Mucosa of rectum (tissue), 2 donors: Measurements from ENCODE around the gene DYNC1H1.

Source experiments
- H3K27ac ChIP-seq, 2 donors: one replicate each; pipeline ENCODE4 v1.7.0; 2013; ENCODE audit warnings: inconsistent platforms in 2 of 2, low read depth in 2 of 2, low read length in 2 of 2
- H3K27me3 ChIP-seq, 2 donors: one replicate each; pipeline ENCODE4 v1.7.0; 2013; ENCODE audit warnings: low read length in 2 of 2; ENCODE audit not compliant: control insufficient read depth in 2 of 2, insufficient read depth in 2 of 2
- H3K36me3 ChIP-seq, 2 donors: one replicate each; pipeline ENCODE4 v1.7.0; 2013; ENCODE audit warnings: low read length in 2 of 2; ENCODE audit not compliant: control insufficient read depth in 2 of 2, insufficient read depth in 2 of 2
- H3K4me1 ChIP-seq, 2 donors: one replicate each; pipeline ENCODE4 v1.7.0; 2013; ENCODE audit warnings: low read length in 2 of 2, mild to moderate bottlenecking in 1 of 2; ENCODE audit not compliant: control insufficient read depth in 2 of 2, insufficient read depth in 2 of 2
- H3K4me3 ChIP-seq, 2 donors: one replicate each; pipeline ENCODE4 v1.7.0; 2013; ENCODE audit warnings: low read length in 2 of 2
- H3K9ac ChIP-seq, 2 donors: one replicate each; pipeline ENCODE4 v1.7.0; 2013; ENCODE audit warnings: low read length in 2 of 2, low read depth in 1 of 2, mild to moderate bottlenecking in 1 of 2
- H3K9me3 ChIP-seq, 2 donors: one replicate each; pipeline ENCODE4 v1.7.0; 2013; ENCODE audit warnings: low read length in 2 of 2; ENCODE audit not compliant: control insufficient read depth in 2 of 2
- donor health status: healthy.
- donor health status: Normal muscosa, but diverticular disease.

DYNC1H1 gene

DNA sequence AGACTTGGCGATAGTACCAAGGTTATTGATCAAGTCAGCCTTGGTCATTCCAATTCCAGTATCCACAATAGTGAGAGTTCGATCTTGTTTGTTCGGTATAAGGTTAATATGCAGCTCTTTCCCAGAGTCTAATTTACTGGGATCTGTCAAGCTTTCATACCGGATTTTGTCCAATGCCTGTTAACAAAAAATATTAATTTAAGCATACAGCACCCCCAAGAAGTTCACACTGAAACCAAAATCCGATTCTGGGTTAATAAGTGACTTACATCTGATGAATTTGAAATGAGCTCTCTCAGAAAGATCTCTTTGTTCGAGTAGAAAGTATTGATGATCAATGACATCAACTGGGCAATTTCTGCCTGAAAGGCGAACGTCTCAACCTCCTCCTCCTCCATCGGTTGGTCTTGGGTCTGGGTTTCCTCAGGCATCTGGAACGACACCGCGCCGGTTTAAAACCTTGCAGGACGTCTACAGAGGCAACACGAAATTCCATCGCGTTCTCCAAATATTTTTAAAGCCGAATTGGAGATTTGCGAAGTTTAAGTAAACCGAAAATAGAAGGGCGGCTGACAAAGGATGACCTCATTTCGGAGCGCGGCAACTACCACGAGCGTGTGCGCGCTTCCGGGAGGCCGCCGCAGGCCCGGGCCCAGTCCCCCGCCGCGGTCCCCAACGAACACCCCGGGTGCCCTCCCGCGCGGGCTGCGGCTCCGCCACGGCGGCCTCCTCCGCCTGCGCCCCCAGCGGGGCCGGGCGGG, 121.8 kb downstream of the DYNC1H1 start:
- peak overlapping the region; percentile 97 to 98 for H3K27ac ChIP-seq
- peaks cover 41 to 43% of the 10 kb centered on the region in 2 donors for H3K36me3 ChIP-seq
- peak overlapping the region; percentile 84 to 89 for H3K9ac ChIP-seq
- H3K9me3 ChIP-seq = no peaks in the 10 kb centered on the region
- H3K27me3 ChIP-seq = no peaks in the 10 kb centered on the region
- H3K4me1 ChIP-seq = peaks cover 19 to 25% of the 10 kb centered on the region in 2 donors
- H3K4me3 ChIP-seq = peak overlapping the region; percentile 79 to 81

- peak overlapping the region; percentile 84 to 89 for H3K9ac ChIP-seq
These were observed 122.3 kb downstream of the DYNC1H1 start for GRCh38 chr14:102086709-102086971.

GRCh38 chr14:102086972-102087761, 122.8 kb downstream of the DYNC1H1 start, which contains the start of gene HSP90AA1:
HSP90AA1 (minus strand) TSS chr14:102087044; CDS start chr14:102086378, 666 bp downstream.
- Histone ChIP-seq H3K36me3 (peaks cover 32 to 33% of the 10 kb centered on the region in 2 donors), H3K27ac (peak within 1 kb of the TSS; percentile 98), H3K9ac (peak within 1 kb of the TSS; percentile 95 to 97), H3K27me3 (no peaks in the 10 kb centered on the region), H3K9me3 (no peaks in the 10 kb centered on the region), H3K4me3 (peak within 1 kb of the TSS; percentile 79 to 85), H3K4me1 (peaks cover 19 to 25% of the 10 kb centered on the region in 2 donors)

More at GRCh38 chr14:102086709-102086971, 122.3 kb downstream of the DYNC1H1 start:
- peak overlapping the region; percentile 97 to 98 for H3K27ac ChIP-seq
- H3K36me3 ChIP-seq = peaks cover 36 to 38% of the 10 kb centered on the region in 2 donors
- no peaks in the 10 kb centered on the region for H3K9me3 ChIP-seq
- H3K4me1 ChIP-seq = peaks cover 19 to 25% of the 10 kb centered on the region in 2 donors
- no peaks in the 10 kb centered on the region for H3K27me3 ChIP-seq
- H3K4me3 ChIP-seq = peak overlapping the region; percentile 79 to 81

DNA sequence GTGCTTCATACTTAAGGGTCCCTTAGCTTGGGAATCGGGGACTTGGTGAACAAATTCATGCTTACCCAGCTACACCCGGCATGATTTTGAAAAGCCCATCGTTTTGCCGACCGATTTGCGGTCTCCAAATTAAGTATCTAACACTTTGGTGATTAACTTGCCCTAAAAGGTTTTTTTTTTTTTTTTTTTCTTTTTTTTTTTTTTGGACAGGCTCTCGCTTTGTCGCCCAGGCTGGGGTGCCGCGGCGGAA, 123.3 kb downstream of the DYNC1H1 start:
- Histone ChIP-seq H3K4me1 (peaks cover 19 to 25% of the 10 kb centered on the region in 2 donors), H3K9ac (peak overlapping the region; percentile 95 to 97)

DNA sequence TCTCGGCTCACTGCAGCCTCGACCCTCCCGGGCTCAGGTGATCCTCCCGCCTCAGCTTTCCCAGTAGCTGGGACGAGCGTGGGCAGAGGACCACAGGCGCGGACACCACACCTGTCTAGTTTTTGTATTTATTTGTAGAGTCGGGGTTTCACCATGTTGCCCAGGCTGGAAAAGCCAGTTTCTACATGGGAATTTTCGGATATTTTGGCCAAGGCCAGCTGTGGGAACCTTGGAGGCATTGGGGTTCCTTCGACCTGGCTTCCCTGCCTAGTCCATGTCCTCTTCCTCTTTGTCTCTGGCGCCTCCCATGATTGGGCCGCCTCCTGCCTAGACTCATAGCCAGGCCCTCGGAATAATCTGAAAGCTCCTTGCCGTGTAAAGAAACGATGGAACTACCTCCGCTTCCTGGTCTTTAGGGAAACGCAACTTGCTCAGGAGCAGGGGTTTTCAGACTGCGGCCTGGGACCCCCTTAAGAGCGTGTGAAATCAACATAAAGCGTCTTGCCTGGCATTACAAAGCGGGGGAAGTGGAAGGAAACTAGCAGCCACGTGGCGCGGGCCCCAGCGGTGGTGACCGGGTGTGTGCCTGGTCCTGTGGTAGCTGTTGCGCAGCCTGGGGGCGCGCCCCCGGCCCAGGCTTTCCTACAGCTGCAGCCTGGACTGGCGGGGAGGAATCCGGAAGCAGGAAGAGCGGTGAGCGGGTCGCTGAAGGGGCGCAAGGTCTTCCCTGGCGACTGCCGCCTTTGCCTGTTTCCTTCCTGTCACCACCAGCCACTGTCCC, 123.8 kb downstream of the DYNC1H1 start:
- no peaks in the 10 kb centered on the region for H3K9me3 ChIP-seq
- H3K9ac ChIP-seq = peak overlapping the region; percentile 95 to 97
- H3K27ac ChIP-seq = peak overlapping the region; percentile 98
- no peaks in the 10 kb centered on the region for H3K27me3 ChIP-seq
- H3K36me3 ChIP-seq = peaks cover 22% of the 10 kb centered on the region in 2 donors
- peak overlapping the region; percentile 79 to 85 for H3K4me3 ChIP-seq
- peaks cover 19 to 23% of the 10 kb centered on the region in 2 donors for H3K4me1 ChIP-seq

More for the DNA sequence above, 123.3 kb downstream of the DYNC1H1 start:
- H3K4me3 ChIP-seq = peak overlapping the region; percentile 79 to 85
- H3K9me3 ChIP-seq = no peaks in the 10 kb centered on the region
- H3K36me3 ChIP-seq = peaks cover 27 to 28% of the 10 kb centered on the region in 2 donors
- no peaks in the 10 kb centered on the region for H3K27me3 ChIP-seq
- peak overlapping the region; percentile 98 for H3K27ac ChIP-seq

GRCh38 chr14:102089621-102090343, 125.4 kb downstream of the DYNC1H1 start:
- Histone ChIP-seq H3K4me1 (peaks cover 14 to 20% of the 10 kb centered on the region in 2 donors), H3K9me3 (no peaks in the 10 kb centered on the region), H3K36me3 (peaks cover 6 to 10% of the 10 kb centered on the region in 2 donors), H3K4me3 (no peak overlapping the region), H3K9ac (no peak overlapping the region), H3K27ac (no peak overlapping the region), H3K27me3 (no peaks in the 10 kb centered on the region)

DNA sequence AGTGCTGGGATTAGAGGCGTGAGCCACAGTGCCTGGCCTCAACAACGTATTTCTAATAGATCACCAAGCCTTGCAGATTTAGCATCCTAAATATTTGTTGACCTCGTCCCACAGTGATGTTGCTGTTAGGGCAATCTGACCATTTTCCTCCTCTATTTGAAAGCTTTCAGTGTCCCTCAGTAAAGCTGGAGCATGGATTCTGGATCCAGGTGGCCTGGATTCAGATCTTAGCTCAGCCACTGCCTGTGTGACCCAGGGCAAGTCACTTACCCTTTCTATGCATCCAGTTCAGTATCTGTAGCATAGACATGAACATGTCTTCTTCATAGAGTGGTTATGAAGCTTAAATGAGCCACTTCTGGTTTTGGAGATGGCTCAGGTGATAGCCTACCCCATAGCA, 126.3 kb downstream of the DYNC1H1 start:
- Histone ChIP-seq H3K4me1 (peaks cover 7 to 11% of the 10 kb centered on the region in 2 donors), H3K27me3 (no peaks in the 10 kb centered on the region), H3K36me3 (peaks cover 0 to under 1% of the 10 kb centered on the region in 2 donors), H3K9ac (no peak overlapping the region), H3K27ac (no peak overlapping the region), H3K9me3 (no peaks in the 10 kb centered on the region), H3K4me3 (no peak overlapping the region)

DNA sequence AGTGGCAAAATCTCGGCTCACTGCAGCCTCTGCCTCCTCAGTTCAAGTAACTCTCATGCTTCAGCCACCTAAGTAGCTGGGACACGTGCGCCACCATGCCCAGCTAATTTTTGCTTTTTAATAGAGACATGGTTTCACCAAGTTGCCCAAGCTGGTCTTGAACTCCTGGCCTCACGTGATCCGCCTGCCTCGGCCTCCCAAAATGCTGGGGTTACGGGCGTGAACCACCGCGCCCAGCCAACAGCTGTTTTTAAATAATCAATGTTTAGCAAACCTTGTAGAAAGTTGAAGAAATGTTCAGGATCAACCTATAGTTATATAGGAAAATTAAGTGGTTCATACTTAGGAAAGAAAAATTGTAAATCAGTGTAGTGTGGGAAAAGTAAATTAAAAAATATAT, 128.4 kb downstream of the DYNC1H1 start:
- Histone ChIP-seq H3K4me3 (no peak overlapping the region), H3K9me3 (no peaks in the 10 kb centered on the region), H3K36me3 (no peaks in the 10 kb centered on the region), H3K9ac (no peak overlapping the region), H3K27me3 (no peaks in the 10 kb centered on the region), H3K4me1 (peaks cover 12 to 13% of the 10 kb centered on the region in 2 donors), H3K27ac (no peak overlapping the region)

DNA sequence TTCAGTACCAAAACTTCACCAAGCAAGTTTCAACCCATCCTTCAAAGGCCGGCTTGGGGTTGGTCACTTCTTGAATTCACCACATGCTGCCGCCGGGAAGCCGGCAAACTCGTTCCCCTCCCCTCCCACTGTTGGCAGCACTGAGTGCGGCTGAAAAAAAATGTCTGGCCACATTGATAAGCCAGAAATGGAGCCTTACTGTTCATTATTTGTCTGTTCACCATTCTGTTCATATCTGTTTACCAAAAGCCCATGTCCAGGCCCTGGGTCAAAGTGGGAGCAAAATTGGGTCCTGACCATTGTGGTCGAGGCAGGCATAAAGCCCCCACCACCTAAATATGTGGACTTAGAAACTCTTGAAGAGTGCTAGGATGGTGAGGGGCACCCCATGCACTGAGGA, 129.7 kb downstream of the DYNC1H1 start:
- no peaks in the 10 kb centered on the region for H3K9me3 ChIP-seq
- H3K36me3 ChIP-seq = no peaks in the 10 kb centered on the region
- no peaks in the 10 kb centered on the region for H3K27me3 ChIP-seq
- H3K27ac ChIP-seq = no peak overlapping the region
- H3K4me3 ChIP-seq = no peak overlapping the region
- peaks cover 4 to 8% of the 10 kb centered on the region in 2 donors for H3K4me1 ChIP-seq
- H3K9ac ChIP-seq = no peak overlapping the region
